H1 (cell line): Measurements from ENCODE around the gene CHEK2. TPM values are rescaled to one million over a fixed set of nuclear protein-coding genes. Genes with fewer than 3 reads are reported as not detected.

Source experiments
- ASH2L ChIP-seq: fragments of 200-600, 300-600 bp; sonication (generic); IDR thresholded peaks from one replicate; pipeline ENCODE4 v1.7.1; 2017; ENCODE audit warnings: low read length
- ATF3 ChIP-seq: IDR thresholded peaks from 2 replicates; pipeline ENCODE4 v1.6.1; 2011; ENCODE audit warnings: low read depth, mild to moderate bottlenecking, low read length; ENCODE audit not compliant: insufficient read depth
- BACH1 ChIP-seq: IDR thresholded peaks from 2 replicates; pipeline ENCODE4 v1.6.1; 2012; ENCODE audit warnings: low read length, improper control_type of control experiment
- CBX5 ChIP-seq: fragments of 300-800, 300-1000 bp; sonication (generic); IDR thresholded peaks from 2 replicates; pipeline ENCODE4 v1.7.1; 2016; ENCODE audit warnings: antibody characterized with exemption, low read length, low read depth
- CBX8 ChIP-seq: fragments of 300-800, 300-1000 bp; sonication (generic); IDR thresholded peaks from 2 replicates; pipeline ENCODE4 v1.7.1; 2016; ENCODE audit warnings: low read depth, low read length, borderline replicate concordance
- CEBPB ChIP-seq: IDR thresholded peaks from 2 replicates; pipeline ENCODE4 v1.6.1; 2012; ENCODE audit warnings: low read depth, low read length
- CHD1 ChIP-seq: IDR thresholded peaks from 2 replicates; pipeline ENCODE4 v1.6.1; 2012; ENCODE audit warnings: low read depth, low read length, improper control_type of control experiment
- CHD2 ChIP-seq: IDR thresholded peaks from 2 replicates; pipeline ENCODE4 v1.6.1; 2012; ENCODE audit warnings: low read length, improper control_type of control experiment
- CREB1 ChIP-seq: IDR thresholded peaks from 2 replicates; pipeline ENCODE4 v1.6.1; 2012; ENCODE audit warnings: inconsistent platforms
- E2F6 ChIP-seq: IDR thresholded peaks from 2 replicates; pipeline ENCODE4 v1.6.1; 2012; ENCODE audit warnings: inconsistent platforms
- EGR1 ChIP-seq: IDR thresholded peaks from 2 replicates; pipeline ENCODE4 v1.6.1; 2011; ENCODE audit warnings: low read depth, low read length, borderline replicate concordance
- EZH2 ChIP-seq: fragments of 200-600 bp; sonication (generic); IDR thresholded peaks from 2 replicates; pipeline ENCODE4 v1.7.1; 2012; ENCODE audit warnings: low read depth, mild to moderate bottlenecking, moderate library complexity, low read length, inconsistent platforms; ENCODE audit not compliant: severe bottlenecking
- GTF2F1 ChIP-seq: IDR thresholded peaks from 2 replicates; pipeline ENCODE4 v1.6.1; 2012; ENCODE audit warnings: low read depth, low read length, improper control_type of control experiment, borderline replicate concordance
- HDAC2 ChIP-seq, 2 experiments: fragments of 300-600 bp in 1 of 2; sonication (generic) in 1 of 2; IDR thresholded peaks; 2 replicates each; pipeline ENCODE4 v1.6.1; 2011 to 2012; ENCODE audit warnings: low read depth in 2 of 2, low read length in 2 of 2, mild to moderate bottlenecking in 2 of 2, moderate library complexity in 2 of 2, borderline replicate concordance in 1 of 2, inconsistent platforms in 1 of 2
- HDAC6 ChIP-seq: IDR thresholded peaks from one replicate; pipeline ENCODE4 v1.7.1; 2012; ENCODE audit warnings: low read depth, mild to moderate bottlenecking, inconsistent platforms, low read length, moderate library complexity
- PHF8 ChIP-seq: fragments of 200-600 bp; sonication (generic); conservative IDR thresholded peaks from 2 replicates; pipeline ENCODE4 v1.7.1; 2012; ENCODE audit warnings: low read depth, mild to moderate bottlenecking, inconsistent platforms, low read length, moderate library complexity
- POLR2A ChIP-seq, 2 experiments: IDR thresholded peaks; 1 replicate in 1 of 2; 2 replicates in 1 of 2; pipeline ENCODE4 v1.6.1; 2011; ENCODE audit warnings: low read depth in 2 of 2, low read length in 2 of 2, mild to moderate bottlenecking in 2 of 2; ENCODE audit errors: control extremely low read depth in 1 of 2
- POU5F1 ChIP-seq: IDR thresholded peaks from 2 replicates; pipeline ENCODE4 v1.6.1; 2011; ENCODE audit warnings: low read depth, mild to moderate bottlenecking, low read length, moderate library complexity
- RAD21 ChIP-seq, 2 experiments: IDR thresholded peaks in 1 of 2; conservative IDR thresholded peaks in 1 of 2; 2 replicates each; pipeline ENCODE4 v1.6.1; 2011; ENCODE audit warnings: low read depth in 2 of 2, low read length in 2 of 2, improper control_type of control experiment in 1 of 2, inconsistent platforms in 1 of 2, mild to moderate bottlenecking in 1 of 2, moderate library complexity in 1 of 2
- SAP30 ChIP-seq: fragments of 300-600 bp; sonication (generic); IDR thresholded peaks from 2 replicates; pipeline ENCODE4 v1.7.1; 2012; ENCODE audit warnings: low read length, moderate library complexity, mild to moderate bottlenecking, inconsistent platforms; ENCODE audit not compliant: insufficient read depth, insufficient replicate concordance
- SIN3A ChIP-seq, 2 experiments: IDR thresholded peaks in 1 of 2; conservative IDR thresholded peaks in 1 of 2; 2 replicates each; pipeline ENCODE4 v1.6.1; 2011 to 2012; ENCODE audit warnings: low read length in 2 of 2, improper control_type of control experiment in 1 of 2, low read depth in 1 of 2, mild to moderate bottlenecking in 1 of 2
- SP2 ChIP-seq: IDR thresholded peaks from 2 replicates; pipeline ENCODE4 v1.6.1; 2012; ENCODE audit warnings: mild to moderate bottlenecking, low read length, inconsistent platforms
- YY1 ChIP-seq: IDR thresholded peaks from 2 replicates; pipeline ENCODE4 v1.6.1; 2011; ENCODE audit warnings: low read depth, mild to moderate bottlenecking, low read length
- polyA plus RNA-seq, 7 experiments: library from polyadenylated mRNA; depleted of rRNA in 3 of 7; stranded (reverse) in 5 of 7; unstranded in 2 of 7; fragments of >200 nt in 5 of 7; fragments of 200-250 nt in 2 of 7; gene quantifications; 1 replicate in 5 of 7; 2 replicates in 1 of 7; 4 replicates in 1 of 7; pipeline versions ENCODE4 v1.2.1 to v1.2.3, GENCODE V29; 2011 to 2013; ENCODE audit warnings: missing spikeins in 2 of 7, mixed read lengths in 2 of 7
- total RNA-seq: library from RNA; stranded (reverse); fragmentation: NEBNext Ultra II Directional; extraction: Animal tissue kit (Norgen Biotek cat#: 25700); gene quantifications from 2 replicates; pipeline ENCODE4 v1.2.1, GENCODE V29; 2021

The CHEK2 gene
- total and polyA plus RNA-seq, 2 of the 8 experiments (the other 6 are each of a cell fraction or from before 2014, with no cell fraction given) = 74.9 to 89.5 TPM

DNA sequence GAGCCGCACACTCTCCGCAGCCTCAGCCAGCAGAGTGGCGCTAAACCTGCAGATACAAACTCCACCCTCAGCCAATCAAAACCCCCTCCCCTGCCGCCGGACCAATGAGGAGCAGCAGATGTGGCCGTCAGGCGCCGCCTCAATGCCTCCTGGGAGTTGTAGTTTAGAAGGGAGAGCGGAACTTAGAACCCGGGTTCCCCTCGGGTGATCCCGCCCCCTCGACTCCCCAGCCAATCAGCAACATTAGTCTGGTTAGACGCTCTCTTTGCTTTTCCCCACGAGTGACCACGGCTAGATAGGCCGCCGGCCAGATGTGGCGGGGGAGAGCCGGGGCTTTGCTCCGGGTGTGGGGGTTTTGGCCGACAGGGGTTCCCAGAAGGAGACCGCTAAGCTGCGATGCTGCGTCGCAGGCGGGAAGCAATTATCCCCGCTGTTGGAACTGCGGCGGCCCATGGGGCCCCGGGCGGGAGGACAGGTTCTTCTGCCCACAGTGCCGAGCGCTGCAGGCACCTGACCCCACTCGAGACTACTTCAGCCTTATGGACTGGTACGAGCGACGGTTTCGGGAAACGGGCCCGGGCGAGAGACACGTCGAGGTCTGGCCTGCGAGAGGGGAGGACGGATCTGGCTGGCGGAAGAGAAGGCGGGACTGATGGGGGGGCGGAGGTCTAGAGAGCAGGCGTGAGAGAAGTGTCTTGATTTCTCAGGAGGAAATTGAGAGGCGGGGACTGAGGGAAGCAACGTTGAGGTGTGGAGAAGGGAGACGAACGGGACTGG is at the start of gene CHEK2, which contains the start of gene HSCB (continued):
- TF ChIP-seq YY1 (no peak), RAD21 (IDR thresholded peaks at IDR 0.05 in 1 of 2, conservative IDR thresholded peaks at IDR 0.05 in 1 of 2; ENCODE audit: low read depth in 2 of 2, low read length in 2 of 2) (no peak), POU5F1 (no peak), EZH2 (no peak), CBX8 (no peak), BACH1 (no peak), POLR2A (IDR thresholded peaks at IDR 0.05; ENCODE audit: control extremely low read depth in 1 of 2, low read depth in 2 of 2, low read length in 2 of 2) (0 out of 3 replicates have a peak, but pooled peaks of 1 of the 2 experiments have one; percentile 65), SP2 (peak; percentile 34; the same call in 1 of the 2 replicates), SIN3A (conservative IDR thresholded peaks at IDR 0.05 in 1 of 2, IDR thresholded peaks at IDR 0.05 in 1 of 2; ENCODE audit: low read depth in 1 of 2, low read length in 2 of 2) (peak; percentile 2 to 51; a peak in 1 of 4 replicates), EGR1 (no peak), GTF2F1 (0 out of 2 replicates have a peak, but pooled peaks have one; percentile 72), PHF8 (peak; percentile 73), ASH2L (peak; percentile 86), CHD2 (peak; percentile 85), HDAC2 (IDR thresholded peaks at IDR 0.05; ENCODE audit: borderline replicate concordance in 1 of 2, low read depth in 2 of 2, low read length in 2 of 2) (peak in 1 of 2 experiments; percentile 47; a peak in 1 of 4 replicates), SAP30 (no peak), CREB1 (peak; percentile 82), ATF3 (0 out of 2 replicates have a peak, but pooled peaks have one; percentile 34), CEBPB (no peak), CBX5 (no peak), E2F6 (peak; percentile 78), CHD1 (no peak), HDAC6 (no peak)
